SH-SY5Y (cell line): ENCODE data around the gene LONRF3.

Experiments used
- GATA2 ChIP-seq: IDR thresholded peaks from 2 replicates; pipeline ENCODE4 v1.6.1; 2011; ENCODE audit warnings: mild to moderate bottlenecking, low read depth, low read length
- GATA3 ChIP-seq: IDR thresholded peaks from 2 replicates; pipeline ENCODE4 v1.6.1; 2011; ENCODE audit warnings: low read depth, mild to moderate bottlenecking, low read length, moderate library complexity

DNA sequence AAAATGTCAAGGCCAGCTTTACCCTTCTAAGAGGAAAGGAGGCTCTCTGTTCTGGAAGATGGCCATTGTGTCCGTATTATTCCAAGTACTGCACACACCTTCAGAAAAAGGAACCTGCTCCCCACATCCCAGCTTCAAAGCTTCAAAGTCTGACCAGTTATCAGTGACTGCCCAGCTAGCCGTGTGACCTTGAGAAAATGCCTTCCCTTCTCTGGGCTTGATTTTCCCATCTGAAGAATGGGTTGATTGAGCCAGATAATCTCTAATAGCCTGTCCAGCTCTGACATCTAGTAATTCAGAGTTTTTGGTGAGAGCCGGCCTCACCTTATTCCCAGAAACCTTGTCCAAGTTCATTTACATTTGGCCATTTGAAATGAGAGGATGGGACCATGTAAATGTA, 3.0 kb downstream of the LONRF3 start:
- TF ChIP-seq GATA3 (no peak), GATA2 (no peak)
